ENCODE data around the gene ANKS1B. TPM values are rescaled to one million over a fixed set of nuclear protein-coding genes. Genes with fewer than 3 reads are reported as not detected.

Gene ANKS1B
- polyA plus RNA-seq, 6 donors from 2014 or later = not detected

- Mint-ChIP-seq H3K27me3 (peaks cover 31 to 45% (median 45%) of the 10 kb centered on the region in 3 donors), H3K4me3 (no peak overlapping the region), H3K27ac (no peak overlapping the region), H3K4me1 (no peaks in the 10 kb centered on the region), H3K9me3 (peaks cover 0 to 6% (median 0%) of the 10 kb centered on the region in 7 donors), H3K36me3 (no peaks in the 10 kb centered on the region)
- DNase-seq (no peak), ATAC-seq (ENCODE audit: low read depth in 2 of 2) (no peak)
Observed at GRCh38 chr12:98814254-98814653, 1170.5 kb downstream of the ANKS1B start.

GRCh38 chr12:98812225-98812624 lies 1172.5 kb downstream of the ANKS1B start:
- H3K36me3 Mint-ChIP-seq = no peaks in the 10 kb centered on the region
- no peak for ATAC-seq (ENCODE audit: low read depth in 2 of 2)
- peaks cover 27 to 30% (median 30%) of the 10 kb centered on the region in 3 donors for H3K27me3 Mint-ChIP-seq
- H3K27ac Mint-ChIP-seq = no peak overlapping the region
- no peak overlapping the region for H3K4me3 Mint-ChIP-seq
- peaks cover 0 to 6% (median 0%) of the 10 kb centered on the region in 7 donors for H3K9me3 Mint-ChIP-seq
- DNase-seq = no peak
- no peaks in the 10 kb centered on the region for H3K4me1 Mint-ChIP-seq

GRCh38 chr12:98808243-98808875 lies 1176.4 kb downstream of the ANKS1B start:
- Mint-ChIP-seq H3K4me1 (no peaks in the 10 kb centered on the region), H3K36me3 (no peaks in the 10 kb centered on the region), H3K27ac (no peak overlapping the region), H3K9me3 (peaks cover 0 to 2% (median 0%) of the 10 kb centered on the region in 7 donors), H3K4me3 (no peak overlapping the region), H3K27me3 (peaks cover 8 to 12% (median 11%) of the 10 kb centered on the region in 3 donors)
- ATAC-seq (ENCODE audit: low read depth in 2 of 2) (no peak), DNase-seq (no peak)

- DNase-seq (no peak), ATAC-seq (ENCODE audit: low read depth in 2 of 2) (no peak)
- peaks cover 0 to 2% (median 0%) of the 10 kb centered on the region in 7 donors for H3K9me3 Mint-ChIP-seq
- peaks cover 8 to 16% (median 14%) of the 10 kb centered on the region in 3 donors for H3K27me3 Mint-ChIP-seq
- no peaks in the 10 kb centered on the region for H3K4me1 Mint-ChIP-seq
- no peak overlapping the region for H3K27ac Mint-ChIP-seq
- H3K4me3 Mint-ChIP-seq = no peak overlapping the region
- no peaks in the 10 kb centered on the region for H3K36me3 Mint-ChIP-seq
Observed at GRCh38 chr12:98807187-98807586, 1177.5 kb downstream of the ANKS1B start.

- Mint-ChIP-seq H3K36me3 (no peaks in the 10 kb centered on the region), H3K27ac (no peak overlapping the region), H3K4me3 (no peak overlapping the region), H3K9me3 (peaks cover 0 to 3% (median 0%) of the 10 kb centered on the region in 7 donors), H3K27me3 (peaks cover 4 to 15% (median 13%) of the 10 kb centered on the region in 3 donors), H3K4me1 (no peaks in the 10 kb centered on the region)
- ATAC-seq (ENCODE audit: low read depth in 2 of 2) = no peak
- DNase-seq = no peak
Observed at GRCh38 chr12:98803468-98804209, 1181.1 kb downstream of the ANKS1B start.

- peak overlapping the region in 1 of 6 donors; percentile 74 for H3K27ac Mint-ChIP-seq
- ATAC-seq (ENCODE audit: low read depth in 2 of 2) (no peak), DNase-seq (no peak)
- H3K9me3 Mint-ChIP-seq = peaks cover 0 to 3% (median 0%) of the 10 kb centered on the region in 7 donors
- H3K4me3 Mint-ChIP-seq = no peak overlapping the region
- no peaks in the 10 kb centered on the region for H3K36me3 Mint-ChIP-seq
- H3K4me1 Mint-ChIP-seq = no peaks in the 10 kb centered on the region
- peaks cover 0 to 19% (median 15%) of the 10 kb centered on the region in 3 donors for H3K27me3 Mint-ChIP-seq
Observed at GRCh38 chr12:98799822-98800221, 1184.9 kb downstream of the ANKS1B start.

GRCh38 chr12:98799146-98799810 lies 1185.5 kb downstream of the ANKS1B start:
- Mint-ChIP-seq H3K27me3 (peaks cover 0 to 23% (median 20%) of the 10 kb centered on the region in 3 donors), H3K27ac (no peak overlapping the region), H3K36me3 (no peaks in the 10 kb centered on the region), H3K9me3 (peaks cover 0 to 2% (median 0%) of the 10 kb centered on the region in 7 donors), H3K4me1 (no peaks in the 10 kb centered on the region), H3K4me3 (no peak overlapping the region)
- DNase-seq (no peak), ATAC-seq (ENCODE audit: low read depth in 2 of 2) (no peak)

- Mint-ChIP-seq H3K27ac (no peak overlapping the region), H3K36me3 (no peaks in the 10 kb centered on the region), H3K4me1 (no peaks in the 10 kb centered on the region), H3K4me3 (no peak overlapping the region), H3K27me3 (peaks cover 0 to 16% (median 14%) of the 10 kb centered on the region in 3 donors), H3K9me3 (peaks cover 0 to 2% (median 0%) of the 10 kb centered on the region in 7 donors)
- DNase-seq = no peak
- no peak for ATAC-seq (ENCODE audit: low read depth in 2 of 2)
Observed at GRCh38 chr12:98797200-98797599, 1187.5 kb downstream of the ANKS1B start.

GRCh38 chr12:98796745-98797144 lies 1188.0 kb downstream of the ANKS1B start:
- H3K36me3 Mint-ChIP-seq = no peaks in the 10 kb centered on the region
- no peak overlapping the region for H3K27ac Mint-ChIP-seq
- ATAC-seq (ENCODE audit: low read depth in 2 of 2) = no peak
- no peaks in the 10 kb centered on the region for H3K4me1 Mint-ChIP-seq
- peaks cover 0 to 16% (median 9%) of the 10 kb centered on the region in 3 donors for H3K27me3 Mint-ChIP-seq
- no peak overlapping the region for H3K4me3 Mint-ChIP-seq
- H3K9me3 Mint-ChIP-seq = peaks cover 0 to 2% (median 0%) of the 10 kb centered on the region in 7 donors
- DNase-seq = no peak

GRCh38 chr12:98793121-98793520 lies 1191.6 kb downstream of the ANKS1B start:
- H3K9me3 Mint-ChIP-seq = peaks cover 0 to 5% (median 0%) of the 10 kb centered on the region in 7 donors
- H3K27me3 Mint-ChIP-seq = peaks cover 0 to 17% (median 8%) of the 10 kb centered on the region in 3 donors
- DNase-seq = no peak
- H3K27ac Mint-ChIP-seq = no peak overlapping the region
- H3K4me1 Mint-ChIP-seq = no peaks in the 10 kb centered on the region
- no peak for ATAC-seq (ENCODE audit: low read depth in 2 of 2)
- no peaks in the 10 kb centered on the region for H3K36me3 Mint-ChIP-seq
- H3K4me3 Mint-ChIP-seq = no peak overlapping the region

- no peak for ATAC-seq (ENCODE audit: low read depth in 2 of 2)
- H3K27me3 Mint-ChIP-seq = peaks cover 0 to 17% (median 14%) of the 10 kb centered on the region in 3 donors
- no peak overlapping the region for H3K4me3 Mint-ChIP-seq
- no peaks in the 10 kb centered on the region for H3K4me1 Mint-ChIP-seq
- H3K36me3 Mint-ChIP-seq = no peaks in the 10 kb centered on the region
- H3K9me3 Mint-ChIP-seq = peaks cover 0 to 5% (median 0%) of the 10 kb centered on the region in 7 donors
- DNase-seq = no peak
- no peak overlapping the region for H3K27ac Mint-ChIP-seq
Observed at GRCh38 chr12:98791406-98791805, 1193.3 kb downstream of the ANKS1B start.

- Mint-ChIP-seq H3K4me3 (no peak overlapping the region), H3K36me3 (peaks cover 0 to 9% of the 10 kb centered on the region in 2 donors), H3K4me1 (no peaks in the 10 kb centered on the region), H3K9me3 (peaks cover 0 to 8% (median 0%) of the 10 kb centered on the region in 7 donors), H3K27me3 (peaks cover 13 to 26% (median 20%) of the 10 kb centered on the region in 3 donors), H3K27ac (no peak overlapping the region)
- ATAC-seq (ENCODE audit: low read depth in 2 of 2) = no peak
- DNase-seq = no peak
Observed at GRCh38 chr12:98788396-98788795, 1196.3 kb downstream of the ANKS1B start.

- no peak for ATAC-seq (ENCODE audit: low read depth in 2 of 2)
- no peak for DNase-seq
- Mint-ChIP-seq H3K27me3 (peaks cover 15 to 33% (median 24%) of the 10 kb centered on the region in 3 donors), H3K4me1 (no peaks in the 10 kb centered on the region), H3K36me3 (peaks cover 0 to 10% of the 10 kb centered on the region in 2 donors), H3K27ac (peak overlapping the region in 1 of 6 donors; percentile 35), H3K4me3 (no peak overlapping the region), H3K9me3 (peaks cover 0 to 8% (median 0%) of the 10 kb centered on the region in 7 donors)
Observed at GRCh38 chr12:98786653-98787052, 1198.1 kb downstream of the ANKS1B start.

All from naive B cell (primary cell).